ENCODE results near the gene PON2.
"Not testable (repeated sequence)": the region's sequence is repeated elsewhere in the genome, so short reads cannot be mapped to it uniquely, and the experiment has no call there.

The PON2 gene

DNA sequence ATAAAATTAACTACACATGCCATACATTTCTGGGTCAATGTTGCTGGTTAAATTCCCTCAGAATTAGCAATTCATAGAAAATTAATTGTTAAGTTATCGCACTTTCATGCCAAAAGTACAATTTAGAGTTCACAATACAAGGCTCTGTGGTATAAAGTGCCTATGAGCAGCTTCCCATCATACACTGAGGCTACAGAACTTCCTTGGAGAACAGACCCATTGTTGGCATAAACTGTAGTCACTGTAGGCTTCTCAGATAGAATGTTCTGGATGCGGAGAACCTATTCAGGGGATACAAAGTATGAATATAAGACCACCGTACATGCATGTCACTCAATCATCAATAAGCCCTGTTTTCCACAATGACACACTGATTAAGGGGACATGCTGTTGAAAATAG lies 29.6 kb downstream of the PON2 start:
- DNase-seq (ENCODE audit: low spot score) = no peak

DNA sequence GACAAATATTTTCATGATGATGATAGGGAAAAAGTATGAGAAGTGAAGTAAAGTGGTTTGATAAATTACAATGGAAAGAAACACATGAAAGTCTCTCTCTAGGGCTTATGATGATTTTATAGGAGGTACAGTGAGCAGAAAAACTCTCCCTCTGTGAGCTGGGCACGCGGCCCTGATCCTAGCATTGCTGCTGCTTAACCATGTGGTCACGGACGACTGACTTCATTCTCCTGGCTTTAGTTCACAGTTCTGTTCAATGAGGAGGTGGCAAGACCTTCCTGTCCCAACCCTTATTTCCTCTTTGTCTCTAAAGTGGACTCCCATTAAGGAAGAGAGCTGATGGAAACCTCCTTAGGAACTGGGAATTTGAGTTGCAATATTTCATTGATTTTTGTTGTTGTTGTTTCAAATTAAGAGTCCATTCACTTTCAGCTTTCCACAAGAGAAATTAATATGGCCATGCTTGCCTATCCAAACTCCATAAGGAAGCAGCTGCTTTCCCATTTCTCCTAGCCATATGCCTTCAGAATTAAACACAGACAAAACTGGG lies 30.4 kb downstream of the PON2 start:
- DNase-seq (ENCODE audit: low spot score) = no peak

DNA sequence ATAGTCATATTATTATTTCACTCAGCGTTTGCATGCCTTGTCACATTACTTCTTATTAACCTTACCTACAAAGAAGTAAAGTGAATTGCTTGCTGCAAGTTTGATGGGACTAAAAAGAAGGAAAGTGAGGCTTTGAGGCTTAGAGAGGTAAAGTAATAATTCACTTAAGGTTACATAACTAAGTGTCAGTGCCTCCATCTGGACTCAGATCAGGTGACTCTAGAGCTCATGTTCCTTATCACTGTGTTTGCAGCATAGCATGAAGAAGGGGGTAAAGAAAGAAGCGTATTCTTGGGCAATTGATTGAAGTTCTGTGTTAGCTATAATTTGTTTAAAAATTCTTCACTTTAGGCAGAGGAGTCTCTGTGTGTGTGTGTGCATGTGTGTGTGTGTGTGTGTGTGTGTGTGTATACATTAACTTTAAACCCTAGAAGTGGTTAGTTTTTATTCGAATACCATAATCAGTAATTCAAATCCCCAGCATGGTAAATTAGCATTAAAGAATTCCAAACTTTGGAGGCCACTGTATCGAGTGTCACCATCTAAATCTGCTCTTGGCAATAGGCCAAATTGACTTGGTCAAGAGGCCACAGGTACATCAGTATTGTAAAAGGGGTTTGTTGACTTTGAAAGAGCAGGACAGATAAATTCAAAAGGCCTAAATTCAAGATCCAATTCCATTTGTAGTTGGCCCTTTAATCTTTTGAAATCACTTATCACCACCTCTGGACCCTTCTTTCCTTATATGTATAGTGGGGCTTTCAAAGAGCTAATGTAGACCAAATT lies 36.5 kb downstream of the PON2 start:
- DNase-seq (ENCODE audit: low spot score) = no peak

DNA sequence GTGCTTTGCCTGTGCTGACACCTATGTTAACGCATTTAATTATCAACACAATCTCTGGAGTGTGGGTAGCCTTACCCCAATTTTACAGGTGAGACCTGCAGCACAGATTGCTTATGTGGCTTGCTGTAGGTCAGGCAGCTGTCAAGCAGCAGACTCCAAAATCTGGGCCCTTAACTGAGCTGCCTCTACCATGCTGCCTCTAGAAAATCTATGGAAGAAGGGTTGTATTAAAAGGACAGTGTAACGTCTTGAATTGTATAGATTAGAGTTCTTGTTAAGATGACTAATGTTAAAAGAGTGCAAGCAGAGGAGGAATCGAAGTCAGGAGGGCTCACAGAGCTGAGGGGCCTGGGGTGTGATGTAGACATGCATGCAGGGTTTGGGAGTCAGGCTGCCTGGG lies 37.4 kb downstream of the PON2 start:
- DNase-seq (ENCODE audit: low spot score) = no peak

DNA sequence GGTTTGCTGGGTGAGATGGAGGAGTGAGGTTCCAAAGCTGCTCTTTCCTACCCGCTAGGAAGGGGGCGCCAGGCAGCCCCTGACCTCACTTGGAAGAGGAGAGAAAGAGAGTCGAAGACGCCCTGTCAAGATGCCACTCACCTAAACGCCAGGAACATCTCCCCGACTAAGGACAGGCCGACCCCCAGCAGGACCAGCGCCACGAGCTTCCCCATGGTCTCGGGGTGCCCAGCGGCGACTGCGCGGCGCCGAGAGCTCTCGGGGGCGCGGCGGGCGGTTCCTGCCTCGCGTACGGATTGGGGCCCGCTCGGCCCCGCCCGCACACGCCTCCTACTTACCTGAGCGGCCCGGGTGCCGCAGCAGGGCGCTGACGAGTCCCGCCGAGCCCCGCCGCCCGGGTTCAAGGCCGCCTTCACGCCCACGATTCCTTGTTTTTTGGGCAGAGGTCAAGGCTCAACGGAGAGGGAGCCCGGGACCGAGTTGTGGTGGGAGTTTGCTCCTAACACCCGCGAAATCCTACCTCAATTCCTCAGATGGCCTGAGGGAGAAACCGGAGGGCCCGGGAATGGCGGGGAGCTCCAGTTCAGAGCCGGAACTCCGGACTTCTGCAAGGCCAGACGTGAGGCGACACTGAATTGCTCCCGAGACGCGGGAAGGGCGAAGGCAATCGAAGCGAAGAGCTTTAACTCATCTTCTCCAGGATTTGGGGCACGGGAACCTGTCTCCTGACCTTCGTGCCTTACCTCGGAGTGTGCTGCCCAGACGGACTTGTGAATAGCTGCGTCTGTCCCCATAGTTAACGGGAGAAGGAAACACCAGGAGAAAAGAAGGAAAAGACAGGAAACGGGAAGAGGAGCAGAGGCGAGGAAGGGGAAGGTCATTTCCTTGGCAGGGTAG lies 38.4 kb downstream of the PON2 start, which contains the start of gene PON3:
PON3 (minus strand) TSS at position 240 of the 897 bp plus-strand sequence; CDS start at position 215, 25 bp downstream.
- DNase-seq (ENCODE audit: low spot score) = peak; percentile 15

DNA sequence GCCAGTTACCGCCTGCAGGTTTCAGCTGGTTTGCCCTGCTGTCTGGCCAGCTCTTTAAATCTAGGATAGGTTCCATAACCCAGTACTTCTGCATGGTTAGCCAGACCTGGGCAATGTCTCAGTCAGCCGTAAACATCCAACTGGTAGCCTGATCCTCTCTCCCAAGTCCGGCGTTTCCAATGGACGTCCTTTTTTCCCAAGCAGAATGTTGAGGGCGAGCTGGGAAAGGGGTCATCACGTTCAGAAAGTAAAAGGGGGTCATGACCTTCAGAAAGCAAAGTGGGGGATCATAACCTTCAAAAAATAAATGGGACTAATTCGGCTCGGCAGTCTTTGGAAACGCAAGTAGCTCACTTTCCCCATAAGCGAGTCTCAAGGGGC lies 39.1 kb downstream of the PON2 start:
- DNase-seq (ENCODE audit: low spot score) = no peak

DNA sequence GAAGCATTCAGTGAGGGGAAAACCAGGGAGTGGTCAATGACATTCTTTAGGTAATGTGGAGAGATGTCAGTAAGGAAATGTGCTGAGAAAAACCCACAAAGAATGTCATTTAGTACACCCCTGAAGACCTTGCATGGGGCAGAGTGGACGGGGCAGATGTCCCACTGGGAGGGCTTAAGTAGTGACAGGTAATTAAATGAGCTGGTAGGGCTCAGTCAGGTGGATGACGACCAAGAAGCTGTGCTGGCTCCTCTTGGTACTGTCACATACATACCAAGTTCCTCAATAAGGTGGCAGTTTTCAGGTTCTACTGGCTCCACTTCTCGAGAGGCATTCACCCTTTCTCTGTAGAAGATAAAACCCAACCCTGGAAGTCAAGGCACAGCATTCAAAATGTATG lies 40.5 kb downstream of the PON2 start:
- DNase-seq (ENCODE audit: low spot score) = no peak

DNA sequence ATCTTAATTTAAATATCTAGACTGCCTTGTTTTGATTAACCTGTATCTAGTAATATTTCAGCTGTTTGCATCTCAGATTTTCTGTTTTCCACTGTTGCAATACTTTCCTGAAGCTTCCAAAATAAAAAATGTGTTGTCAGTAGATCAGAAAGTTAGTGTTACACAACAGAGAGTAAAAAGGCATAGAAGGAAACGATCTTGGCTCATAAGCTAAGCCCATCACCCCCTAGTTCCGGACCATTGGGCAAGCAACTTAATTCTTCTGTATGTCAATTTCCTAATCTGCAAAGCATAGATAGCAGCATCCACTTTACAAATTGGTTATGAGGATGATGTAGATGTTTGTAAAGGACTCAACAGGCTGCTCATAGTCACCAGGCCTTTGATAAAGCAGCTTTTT lies 43.1 kb downstream of the PON2 start:
- DNase-seq (ENCODE audit: low spot score) = no peak

DNA sequence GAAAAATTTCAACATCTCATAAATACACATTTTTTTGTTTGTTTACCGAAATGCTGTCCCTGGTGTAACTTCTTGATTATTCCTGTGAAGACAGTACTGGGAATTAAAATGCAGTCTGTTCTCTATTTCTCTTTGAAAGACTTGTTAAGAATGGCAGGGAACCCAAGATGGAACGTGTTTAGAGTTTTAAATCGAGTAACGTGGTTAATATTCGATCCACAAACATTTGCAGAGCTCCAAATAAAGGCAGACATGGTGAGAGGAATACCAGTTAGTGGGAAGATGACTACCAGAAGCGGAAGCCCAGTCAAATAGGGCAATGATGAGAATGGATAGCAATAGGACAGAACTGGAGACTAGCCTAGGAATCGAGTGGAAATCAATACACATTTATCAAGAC lies 45.3 kb downstream of the PON2 start:
- DNase-seq (ENCODE audit: low spot score) = no peak

DNA sequence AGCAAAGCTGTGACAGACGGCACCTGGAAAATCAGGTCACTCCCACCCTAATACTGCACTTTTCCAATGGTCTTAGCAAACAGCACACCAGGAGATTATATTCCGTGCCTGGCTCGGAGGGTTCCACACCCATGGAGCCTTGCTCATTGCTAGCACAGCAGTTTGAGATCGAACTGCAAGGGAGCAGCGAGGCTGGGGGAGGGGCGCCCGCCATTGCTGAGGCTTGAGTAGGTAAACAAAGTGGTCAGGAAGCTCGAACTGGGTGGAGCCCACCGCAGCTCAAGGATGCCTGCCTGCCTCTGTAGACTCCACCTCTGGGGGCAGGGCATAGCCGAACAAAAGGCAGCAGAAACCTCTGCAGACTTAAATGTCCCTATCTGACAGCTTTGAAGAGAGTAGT lies 55.4 kb downstream of the PON2 start:
- not testable (repeated sequence) for DNase-seq (ENCODE audit: low spot score)

DNA sequence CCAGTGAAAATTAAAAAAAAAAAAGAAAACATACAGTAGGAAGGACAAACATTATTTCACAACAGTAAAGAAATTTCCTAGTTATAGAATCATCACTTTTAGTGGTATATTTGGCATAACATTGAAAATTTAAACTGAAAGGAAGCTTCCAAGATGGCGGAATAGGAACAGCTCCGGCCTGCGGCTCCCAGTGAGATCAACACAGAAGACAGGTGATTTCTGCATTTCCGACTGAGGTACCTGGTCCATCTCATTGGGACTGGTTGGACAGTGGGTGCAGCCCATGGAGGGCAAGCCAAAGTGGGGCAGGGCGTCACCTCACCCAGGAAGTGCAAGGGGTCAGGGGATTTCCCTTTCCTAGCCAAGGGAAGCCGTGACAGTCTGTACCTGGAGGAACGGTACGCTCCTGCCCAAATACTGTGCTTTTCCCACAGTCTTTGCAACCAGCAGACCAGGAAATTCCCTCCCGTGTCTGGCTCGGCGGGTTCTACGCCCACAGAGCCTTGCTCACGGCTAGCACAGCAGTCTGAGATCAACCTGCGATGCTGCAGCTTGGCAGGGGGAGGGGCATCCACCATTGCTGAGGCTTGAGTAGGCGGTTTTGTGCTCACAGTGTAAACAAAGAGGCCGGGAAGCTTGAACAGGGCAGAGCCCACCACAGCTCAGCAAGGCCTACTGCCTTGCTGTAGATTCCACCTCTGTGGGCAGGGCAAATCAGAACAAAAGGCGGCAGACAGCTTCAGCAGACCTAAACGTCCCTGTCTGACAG lies 58.0 kb downstream of the PON2 start:
- DNase-seq (ENCODE audit: low spot score) = no peak

DNA sequence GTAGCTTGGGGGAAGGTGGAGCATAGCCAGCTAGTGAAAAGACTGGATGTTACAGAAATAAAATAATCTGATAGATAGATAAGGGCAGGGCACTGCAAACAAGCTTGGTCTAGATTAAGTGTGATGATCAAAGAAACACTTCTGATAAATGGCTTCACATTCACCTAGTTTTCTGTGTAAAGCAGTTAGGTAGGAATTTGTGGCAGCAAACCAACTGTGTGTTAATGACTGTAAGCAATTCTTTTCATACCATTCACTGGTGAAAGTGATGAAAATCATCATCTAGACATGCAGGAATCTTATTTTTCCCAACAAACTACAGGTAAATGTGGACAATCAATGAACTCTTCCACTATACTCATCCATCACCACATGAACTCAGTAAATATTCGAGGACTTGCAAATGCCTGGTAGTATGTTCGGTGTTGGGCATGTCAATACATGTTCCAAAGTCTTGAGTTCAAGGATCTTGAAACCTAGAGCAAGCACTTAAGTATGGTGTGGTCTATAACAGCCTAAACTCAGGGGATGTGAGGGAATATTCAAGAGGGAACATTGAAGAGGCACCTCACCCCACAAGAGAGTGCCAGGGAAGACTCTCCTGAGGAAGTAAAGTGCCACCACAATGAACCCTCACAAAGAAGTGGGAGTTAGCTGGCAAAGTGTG lies 59.1 kb downstream of the PON2 start:
- no peak for DNase-seq (ENCODE audit: low spot score)

DNA sequence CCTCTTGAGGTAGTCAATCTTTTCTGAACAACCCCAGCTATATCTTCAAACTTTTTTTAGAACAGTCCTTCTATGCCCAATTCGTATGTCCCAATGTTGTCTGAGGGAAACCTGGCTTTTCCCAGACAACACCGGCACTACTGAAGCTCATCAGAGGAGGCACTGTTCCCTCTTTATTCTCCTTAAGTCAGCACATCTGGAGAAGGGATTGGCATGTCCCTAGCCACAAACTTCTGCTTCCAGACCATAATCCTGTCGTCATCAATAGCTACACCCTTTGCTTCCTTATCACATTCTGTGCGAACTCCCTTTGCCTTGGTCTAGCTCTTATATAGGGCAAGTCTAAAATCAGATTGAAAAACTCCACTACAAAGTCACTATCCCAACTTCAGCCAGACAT lies 61.5 kb downstream of the PON2 start:
- DNase-seq (ENCODE audit: low spot score) = no peak

DNA sequence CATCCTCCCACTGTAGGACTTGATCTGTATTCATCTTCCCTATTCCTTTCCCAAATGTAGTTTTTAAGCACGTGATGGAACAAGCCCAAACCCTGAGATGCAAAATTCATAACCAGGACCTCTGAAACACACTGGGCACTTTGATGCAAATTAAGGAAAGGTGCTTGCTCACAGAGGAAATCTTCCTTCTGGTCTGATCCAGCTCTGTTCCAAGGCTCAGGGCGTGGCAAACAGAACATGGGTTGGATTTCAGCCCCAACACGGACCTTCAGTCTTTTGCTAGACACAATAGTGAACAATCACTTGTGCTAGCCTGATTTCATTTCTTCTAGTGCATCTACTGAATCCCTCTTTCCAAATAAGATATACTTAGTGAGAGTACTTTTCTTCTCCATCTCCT lies 66.6 kb downstream of the PON2 start:
- no peak for DNase-seq (ENCODE audit: low spot score)

DNA sequence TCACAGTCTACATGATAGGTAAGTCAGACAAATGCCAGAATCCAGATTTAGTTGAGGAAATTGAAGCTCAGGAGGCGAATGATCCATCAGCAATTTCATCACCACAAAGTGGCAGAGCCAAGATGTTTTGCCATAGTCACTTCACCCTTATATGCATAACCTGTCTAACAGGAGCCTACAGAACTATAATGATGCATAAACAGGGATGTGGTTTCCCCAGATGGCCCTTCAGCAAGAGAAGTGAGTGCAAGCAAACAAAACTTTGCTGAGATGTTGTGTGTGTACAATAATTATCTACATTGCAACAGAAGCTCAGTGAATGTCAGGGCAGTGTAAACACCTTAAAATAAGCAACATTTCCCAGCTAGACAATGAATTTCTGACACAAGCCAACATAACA lies 67.2 kb downstream of the PON2 start:
- DNase-seq (ENCODE audit: low spot score) = no peak

DNA sequence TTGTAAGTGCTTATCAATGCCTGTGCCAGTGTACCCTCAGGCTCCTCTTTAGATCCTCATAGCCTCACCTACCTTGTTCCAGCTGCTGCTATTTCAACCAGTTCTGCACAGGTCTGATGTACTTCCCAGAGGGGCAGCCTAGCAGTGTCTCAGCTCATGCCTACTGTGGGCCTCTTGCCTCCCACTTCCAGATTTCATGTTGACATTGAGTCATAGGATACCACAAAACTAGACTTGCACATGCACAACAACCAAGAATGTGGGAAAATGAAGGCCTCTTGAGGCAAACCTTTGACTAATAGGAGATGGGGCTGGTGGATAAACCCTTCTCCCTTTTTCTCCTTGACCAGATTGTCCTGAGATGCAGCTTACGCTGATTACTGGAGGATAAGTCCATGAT lies 69.7 kb downstream of the PON2 start:
- DNase-seq (ENCODE audit: low spot score) = no peak

DNA sequence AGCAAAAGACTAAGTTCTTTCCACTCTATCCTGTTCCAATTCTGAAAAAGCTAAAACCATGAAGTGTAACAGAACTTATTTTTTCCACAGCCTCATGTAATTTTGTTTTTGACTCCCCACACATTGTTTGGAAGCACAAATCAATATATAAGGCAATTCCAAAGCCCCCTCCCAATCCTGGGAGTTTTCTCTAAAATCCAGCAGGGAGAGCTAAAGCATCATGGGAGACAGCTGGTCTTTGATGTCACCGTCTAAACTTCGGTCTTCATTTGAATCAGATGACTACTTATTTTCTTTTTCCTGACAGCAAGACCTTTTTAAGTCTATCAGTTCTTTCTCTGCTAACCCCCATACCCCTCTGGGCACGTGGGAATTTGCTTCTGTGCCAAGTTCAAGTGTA lies 77.2 kb downstream of the PON2 start:
- no peak for DNase-seq (ENCODE audit: low spot score)
